H9 (cell line): ENCODE data around the gene SMAD3. TPM values are rescaled to one million over a fixed set of nuclear protein-coding genes. Genes with fewer than 3 reads are reported as not detected.

Source experiments
- DNase-seq: peaks from one replicate; pipeline ENCODE4 v3.0.0-alpha.2; 2017
- H2AFZ ChIP-seq: one replicate; pipeline ENCODE4 v1.6.1; 2013; ENCODE audit warnings: mild to moderate bottlenecking, low read length, control low read depth, moderate library complexity
- H2AK5ac ChIP-seq: 2 replicates; pipeline ENCODE4 v1.6.1; 2013; ENCODE audit warnings: low read length, control low read depth, mixed read lengths; ENCODE audit not compliant: insufficient read length
- H2BK120ac ChIP-seq: one replicate; pipeline ENCODE4 v1.6.1; 2013; ENCODE audit warnings: low read depth, mild to moderate bottlenecking, low read length, control low read depth, inconsistent platforms; ENCODE audit not compliant: poor library complexity, severe bottlenecking
- H2BK12ac ChIP-seq: 2 replicates; pipeline ENCODE4 v1.6.1; 2013; ENCODE audit warnings: low read length, control low read depth, mixed read lengths, low read depth; ENCODE audit not compliant: insufficient read length
- H2BK15ac ChIP-seq: 2 replicates; pipeline ENCODE4 v1.6.1; 2013; ENCODE audit warnings: low read depth, low read length, control low read depth
- H2BK20ac ChIP-seq: one replicate; pipeline ENCODE4 v1.6.1; 2013; ENCODE audit warnings: low read depth, mild to moderate bottlenecking, low read length, control low read depth, inconsistent platforms; ENCODE audit not compliant: poor library complexity, severe bottlenecking
- H2BK5ac ChIP-seq: 2 replicates; pipeline ENCODE4 v1.6.1; 2013; ENCODE audit warnings: low read length, control low read depth, mixed read lengths; ENCODE audit not compliant: insufficient read length
- H3K14ac ChIP-seq: 2 replicates; pipeline ENCODE4 v1.6.1; 2013; ENCODE audit warnings: low read length, control low read depth; ENCODE audit not compliant: insufficient read depth
- H3K18ac ChIP-seq: 2 replicates; pipeline ENCODE4 v1.6.1; 2013; ENCODE audit warnings: low read depth, mild to moderate bottlenecking, mixed read lengths, low read length, control low read depth; ENCODE audit not compliant: insufficient read length
- H3K23ac ChIP-seq: 2 replicates; pipeline ENCODE4 v1.6.1; 2013; ENCODE audit warnings: low read length, control low read depth, mixed read lengths, low read depth; ENCODE audit not compliant: insufficient read length
- H3K23me2 ChIP-seq: 2 replicates; pipeline ENCODE4 v1.6.1; 2013; ENCODE audit warnings: low read depth, mild to moderate bottlenecking, mixed read lengths, low read length, control low read depth; ENCODE audit not compliant: insufficient read length, poor library complexity, severe bottlenecking
- H3K27ac ChIP-seq: 2 replicates; pipeline ENCODE4 v1.5.1; 2013; ENCODE audit warnings: low read length, control low read depth, mixed read lengths, low read depth; ENCODE audit not compliant: insufficient read length
- H3K27me3 ChIP-seq: 2 replicates; pipeline ENCODE4 v1.6.1; 2013; ENCODE audit warnings: low read length, control low read depth, inconsistent platforms; ENCODE audit not compliant: insufficient read depth
- H3K4ac ChIP-seq: 2 replicates; pipeline ENCODE4 v1.6.1; 2013; ENCODE audit warnings: low read depth, mild to moderate bottlenecking, control low read depth, inconsistent platforms, low read length, moderate library complexity
- H3K4me1 ChIP-seq: 2 replicates; pipeline ENCODE4 v1.6.1; 2013; ENCODE audit warnings: low read length, control low read depth, inconsistent platforms; ENCODE audit not compliant: insufficient read depth
- H3K4me2 ChIP-seq: 2 replicates; pipeline ENCODE4 v1.6.1; 2013; ENCODE audit warnings: low read length, control low read depth, mixed read lengths; ENCODE audit not compliant: insufficient read length, insufficient read depth
- H3K56ac ChIP-seq: 2 replicates; pipeline ENCODE4 v1.6.1; 2013; ENCODE audit warnings: low read depth, mild to moderate bottlenecking, mixed read lengths, low read length, control low read depth; ENCODE audit not compliant: insufficient read length
- H3K79me1 ChIP-seq: 2 replicates; pipeline ENCODE4 v1.6.1; 2013; ENCODE audit warnings: low read depth, mild to moderate bottlenecking, moderate library complexity, low read length, control low read depth, inconsistent platforms; ENCODE audit not compliant: insufficient read depth, poor library complexity, severe bottlenecking
- H3K79me2 ChIP-seq: 2 replicates; pipeline ENCODE4 v1.6.1; 2013; ENCODE audit warnings: low read length, control low read depth, inconsistent platforms; ENCODE audit not compliant: insufficient read depth
- H3K9ac ChIP-seq: 2 replicates; pipeline ENCODE4 v1.6.1; 2013; ENCODE audit warnings: low read length, control low read depth, mixed read lengths; ENCODE audit not compliant: insufficient read length; ENCODE audit errors: extremely low read depth
- H3K9me3 ChIP-seq: one replicate; pipeline ENCODE4 v1.6.1; 2013; ENCODE audit warnings: low read depth, low read length, inconsistent platforms; ENCODE audit not compliant: control insufficient read depth
- H3T11ph ChIP-seq: one replicate; pipeline ENCODE4 v1.6.1; 2013; ENCODE audit warnings: mild to moderate bottlenecking, low read length, control low read depth, inconsistent platforms
- H4K20me1 ChIP-seq: one replicate; pipeline ENCODE4 v1.6.1; 2013; ENCODE audit not compliant: control insufficient read depth, insufficient read length, insufficient read depth
- H4K5ac ChIP-seq: 2 replicates; pipeline ENCODE4 v1.6.1; 2013; ENCODE audit warnings: low read depth, mild to moderate bottlenecking, mixed read lengths, low read length, control low read depth; ENCODE audit not compliant: insufficient read length
- H4K8ac ChIP-seq: replicated peaks from 2 replicates; pipeline ENCODE4 v1.6.1; 2013; ENCODE audit warnings: low read length, control low read depth, mixed read lengths, low read depth; ENCODE audit not compliant: insufficient read length
- H4K91ac ChIP-seq: 2 replicates; pipeline ENCODE4 v1.6.1; 2013; ENCODE audit warnings: low read depth, mild to moderate bottlenecking, moderate library complexity, mixed read lengths, low read length, control low read depth; ENCODE audit not compliant: insufficient read length
- H3K27ac Mint-ChIP-seq, 3 experiments: 2 replicates in 2 of 3; 3 replicates in 1 of 3; pipeline ENCODE4 v1.8.0; 2020 to 2021; ENCODE audit warnings: mixed read lengths in 3 of 3, mild to moderate bottlenecking in 1 of 3, moderate library complexity in 1 of 3
- H3K27me3 Mint-ChIP-seq: 2 replicates; pipeline ENCODE4 v1.8.0; 2021; ENCODE audit warnings: low read depth, mild to moderate bottlenecking, moderate library complexity, mixed read lengths
- H3K36me3 Mint-ChIP-seq, 3 experiments: 2 replicates in 2 of 3; 3 replicates in 1 of 3; pipeline ENCODE4 v1.8.0; 2020 to 2021; ENCODE audit warnings: low read depth in 3 of 3, mixed read lengths in 3 of 3; ENCODE audit not compliant: insufficient read depth in 1 of 3
- H3K4me1 Mint-ChIP-seq, 2 experiments: 2 replicates each; pipeline ENCODE4 v1.8.0; 2020; ENCODE audit warnings: mixed read lengths in 2 of 2
- H3K4me3 Mint-ChIP-seq, 2 experiments: 2 replicates in 1 of 2; 3 replicates in 1 of 2; pipeline ENCODE4 v1.8.0; 2020 to 2021; ENCODE audit warnings: mild to moderate bottlenecking in 2 of 2, mixed read lengths in 2 of 2, moderate library complexity in 1 of 2
- H3K9me3 Mint-ChIP-seq, 2 experiments: 2 replicates in 1 of 2; 3 replicates in 1 of 2; pipeline ENCODE4 v1.8.0; 2020; ENCODE audit warnings: mild to moderate bottlenecking in 2 of 2, mixed read lengths in 2 of 2, moderate library complexity in 1 of 2
- CTCF ChIP-seq: fragments of 200-600 bp; sonication (generic); conservative IDR thresholded peaks from 3 replicates; pipeline ENCODE4 v1.8.0; 2021; ENCODE audit warnings: antibody characterized with exemption, mild to moderate bottlenecking
- WGBS: extraction: QIAGEN DNeasy Blood & Tissue Kit; methylation state at CpG from one replicate; pipeline ENCODE4 v1.1.7; 2013; ENCODE audit warnings: missing lambda C conversion rate, low lambda C conversion rate, mixed read lengths; ENCODE audit not compliant: insufficient read length; ENCODE audit errors: extremely low coverage; 5-methylcytosine and 5-hydroxymethylcytosine counted together
- total RNA-seq: library from RNA; stranded (reverse); gene quantifications from 2 replicates; pipeline ENCODE4 v1.2.1, GENCODE V29; 2021

Gene SMAD3
- total RNA-seq, 1 experiment from 2014 or later: 26.7 TPM

DNA sequence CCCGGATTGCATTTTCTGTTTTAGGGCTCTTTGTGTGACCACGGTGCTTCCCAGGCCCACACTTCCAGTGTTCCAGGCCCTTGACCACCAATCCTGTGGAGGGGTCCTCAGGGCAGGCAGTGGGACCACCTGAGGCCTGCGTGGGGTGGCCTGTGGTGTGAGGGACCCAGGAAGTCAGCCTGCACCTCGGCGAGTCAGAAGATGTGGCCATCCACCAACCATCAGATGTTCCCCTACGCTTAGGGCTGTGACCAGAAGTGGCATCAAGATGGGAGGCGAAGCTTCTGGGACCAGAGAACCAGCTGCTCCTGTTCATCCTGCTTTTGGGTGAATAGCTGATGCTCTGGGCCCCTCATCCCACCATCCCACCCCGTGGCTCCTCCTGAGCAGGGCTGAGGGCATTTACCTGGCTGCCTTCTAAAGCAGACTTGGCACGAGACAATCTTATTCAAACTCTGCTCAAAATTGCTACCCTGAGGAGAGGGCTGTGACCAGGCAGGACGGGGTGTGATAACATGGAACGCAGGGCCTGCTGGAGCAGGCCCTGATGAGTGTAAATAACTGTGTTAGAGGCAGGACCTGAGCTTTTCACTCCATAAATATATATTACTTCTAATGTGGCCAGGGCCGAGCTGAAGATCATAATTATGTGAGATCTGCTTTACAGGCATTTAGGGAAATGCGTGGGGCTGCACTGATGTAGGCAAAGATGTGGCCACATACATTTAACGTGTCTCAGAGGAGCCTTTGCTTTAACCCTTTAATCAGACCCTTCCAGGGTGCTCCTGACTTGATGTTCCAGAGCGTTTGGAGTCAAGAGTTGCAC is 28.8 kb downstream of the SMAD3 start:
- no CpG with 5 or more reads among the region's 15 CpGs for WGBS
- no peak overlapping the region for H2AFZ ChIP-seq
- H3K9ac ChIP-seq: no peak overlapping the region
- DNase-seq: no peak
- H3K18ac ChIP-seq: no peak overlapping the region
- no peak overlapping the region for H4K8ac ChIP-seq
- no peak overlapping the region for H4K5ac ChIP-seq
- no peak overlapping the region for H2BK20ac ChIP-seq
- H3K27ac ChIP-seq: no peak overlapping the region
- H3K4ac ChIP-seq: no peak overlapping the region
- H3K79me2 ChIP-seq: no peaks in the 10 kb centered on the region
- peak overlapping the region in 2 of 3 experiments; percentile 34 to 77; a peak in 2 of 7 replicates for H3K27ac Mint-ChIP-seq
- no peak overlapping the region for H3K56ac ChIP-seq
- no peak overlapping the region for H2BK5ac ChIP-seq
- no peaks in the 10 kb centered on the region for H4K20me1 ChIP-seq
- H3K14ac ChIP-seq: no peak overlapping the region
- no peak overlapping the region for H2AK5ac ChIP-seq
- no peak overlapping the region for H3K4me3 Mint-ChIP-seq
- H3K27me3 ChIP-seq: no peaks in the 10 kb centered on the region
- H2BK12ac ChIP-seq: no peak overlapping the region
- H3K4me1 Mint-ChIP-seq: peaks cover 68 to 74% of the 10 kb centered on the region in 2 experiments
- H2BK15ac ChIP-seq: no peak overlapping the region
- no peaks in the 10 kb centered on the region for H3K9me3 Mint-ChIP-seq
- H3K27me3 Mint-ChIP-seq: no peaks in the 10 kb centered on the region
- no peaks in the 10 kb centered on the region for H3K23me2 ChIP-seq
- H3K79me1 ChIP-seq: no peaks in the 10 kb centered on the region
- H3K23ac ChIP-seq: no peak overlapping the region
- H3K4me1 ChIP-seq: peaks cover 14% of the 10 kb centered on the region; the same call in 1 of the 2 replicates
- H3K4me2 ChIP-seq: no peak overlapping the region
- H3T11ph ChIP-seq: no peak overlapping the region
- TF ChIP-seq CTCF: no peak
- no peak overlapping the region for H2BK120ac ChIP-seq
- H3K36me3 Mint-ChIP-seq: peaks cover 0 to 5% (median 0%) of the 10 kb centered on the region in 3 experiments; a peak in 3 of 7 replicates
- no peaks in the 10 kb centered on the region for H3K9me3 ChIP-seq
- no peak overlapping the region for H4K91ac ChIP-seq
